Thoracic aorta (tissue), 2 donors: Measurements from ENCODE around the gene COL4A6. TPM values are rescaled to one million over a fixed set of nuclear protein-coding genes. Genes with fewer than 3 reads are reported as not detected.

ENCODE experiments used
- ATAC-seq: fragments of 150-250 bp; one replicate; pipeline ENCODE4 v1.8.0; 2017; ENCODE audit warnings: low read depth; ENCODE audit not compliant: insufficient number of reproducible peaks, low FRiP score
- DNase-seq: peaks from one replicate; pipeline ENCODE4 v3.0.0-alpha.2; 2020; ENCODE audit warnings: low spot score
- H3K27ac ChIP-seq, 2 donors: fragments of 200-600 bp; sonication (generic); 1 replicate in 1 of 2; 2 replicates in 1 of 2; pipeline ENCODE4 v1.5.1; 2016; ENCODE audit warnings: mild to moderate bottlenecking in 2 of 2, moderate library complexity in 2 of 2
- H3K27me3 ChIP-seq: fragments of 200-600 bp; sonication (generic); replicated peaks from 2 replicates; pipeline ENCODE4 v1.6.0; 2016; ENCODE audit warnings: mild to moderate bottlenecking; ENCODE audit not compliant: insufficient read depth
- H3K36me3 ChIP-seq: fragments of 200-600 bp; sonication (generic); one replicate; pipeline ENCODE4 v1.5.1; 2016
- H3K4me1 ChIP-seq, 2 donors: fragments of 200-600 bp; sonication (generic); 1 replicate in 1 of 2; 2 replicates in 1 of 2; pipeline versions ENCODE4 v1.5.1 to v1.6.0; 2016; ENCODE audit warnings: low read depth in 2 of 2, mild to moderate bottlenecking in 1 of 2; ENCODE audit not compliant: control insufficient read depth in 1 of 2
- H3K4me3 ChIP-seq: fragments of 200-600 bp; sonication (generic); 2 replicates; pipeline ENCODE4 v1.5.1; 2016; ENCODE audit warnings: mild to moderate bottlenecking
- H3K9me3 ChIP-seq: fragments of 200-600 bp; sonication (generic); 2 replicates; pipeline ENCODE4 v1.5.1; 2016
- CTCF ChIP-seq: fragments of 200-600 bp; sonication (generic); IDR thresholded peaks from one replicate; pipeline ENCODE4 v1.5.1; 2019; ENCODE audit warnings: antibody characterized with exemption
- total RNA-seq, 2 donors: library from RNA; depleted of rRNA; stranded (reverse); fragments of >200 nt; gene quantifications; one replicate each; pipeline versions ENCODE4 v1.1.0 to v1.2.3, GENCODE V29; 2016

The COL4A6 gene
- total RNA-seq, 2 donors from 2014 or later = 1.3 to 2.2 TPM

- no peak for TF ChIP-seq CTCF
- DNase-seq = no peak
Observed at GRCh38 chrX:108323751-108324150, 114.5 kb downstream of the COL4A6 start.

DNA sequence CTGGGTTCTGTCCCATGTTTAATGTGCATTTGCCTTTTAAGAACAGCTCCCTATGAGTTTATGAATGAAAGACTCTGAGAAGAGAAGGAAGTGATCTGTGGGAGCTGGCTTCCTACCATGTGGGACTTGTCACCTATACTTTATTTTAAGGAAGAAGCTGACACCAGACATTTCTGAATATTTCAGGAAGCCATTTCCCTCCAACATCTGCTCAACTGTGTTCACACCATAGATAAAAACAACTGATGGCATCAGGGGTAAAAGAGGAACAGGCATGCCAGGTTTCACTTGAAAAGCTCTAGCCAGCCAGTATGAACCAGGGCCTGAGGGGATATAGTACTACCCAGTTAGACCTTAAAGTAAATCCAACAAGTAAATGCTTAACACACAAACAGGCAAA lies 116.0 kb downstream of the COL4A6 start:
- no peak overlapping the region for H3K27ac ChIP-seq
- no peaks in the 10 kb centered on the region for H3K27me3 ChIP-seq
- DNase-seq (no peak), ATAC-seq (no peak)
- H3K9me3 ChIP-seq = no peaks in the 10 kb centered on the region
- H3K36me3 ChIP-seq = no peaks in the 10 kb centered on the region
- no peak overlapping the region for H3K4me3 ChIP-seq
- no peak for TF ChIP-seq CTCF
- H3K4me1 ChIP-seq = no peaks in the 10 kb centered on the region

More at GRCh38 chrX:108323751-108324150, 114.5 kb downstream of the COL4A6 start:
- Histone ChIP-seq H3K36me3 (no peaks in the 10 kb centered on the region), H3K27ac (no peak overlapping the region), H3K4me1 (no peaks in the 10 kb centered on the region), H3K9me3 (no peaks in the 10 kb centered on the region), H3K4me3 (no peak overlapping the region), H3K27me3 (no peaks in the 10 kb centered on the region)
- ATAC-seq = no peak

DNA sequence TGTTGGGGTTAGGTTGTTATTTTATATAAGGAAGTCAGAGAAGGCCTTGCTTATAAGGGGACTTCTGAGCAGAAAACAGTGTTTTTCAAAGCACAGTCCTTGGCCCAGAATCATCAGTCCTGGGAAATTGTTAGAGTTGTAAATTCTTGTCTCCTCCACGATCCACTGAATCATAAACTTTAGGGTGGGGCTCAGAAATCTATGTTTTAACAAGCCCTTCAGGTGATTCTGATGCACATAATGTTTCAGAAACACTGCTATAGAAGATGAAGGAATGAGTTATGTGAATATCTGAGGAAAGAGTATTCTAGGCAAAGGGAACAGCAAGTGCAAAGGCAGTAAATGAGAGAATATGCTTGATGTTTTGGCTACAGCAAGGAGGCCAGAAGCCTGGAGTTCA lies 121.8 kb downstream of the COL4A6 start:
- no peaks in the 10 kb centered on the region for H3K36me3 ChIP-seq
- no peak overlapping the region for H3K27ac ChIP-seq
- DNase-seq (no peak), ATAC-seq (no peak)
- TF ChIP-seq CTCF = no peak
- no peaks in the 10 kb centered on the region for H3K27me3 ChIP-seq
- H3K4me3 ChIP-seq = no peak overlapping the region
- H3K4me1 ChIP-seq = no peaks in the 10 kb centered on the region
- H3K9me3 ChIP-seq = no peaks in the 10 kb centered on the region

GRCh38 chrX:108313669-108314068 lies 124.6 kb downstream of the COL4A6 start:
- Histone ChIP-seq H3K27ac (no peak overlapping the region), H3K27me3 (no peaks in the 10 kb centered on the region), H3K4me3 (no peak overlapping the region), H3K9me3 (no peaks in the 10 kb centered on the region), H3K4me1 (no peaks in the 10 kb centered on the region), H3K36me3 (no peaks in the 10 kb centered on the region)
- ATAC-seq (no peak), DNase-seq (no peak)
- no peak for TF ChIP-seq CTCF

DNA sequence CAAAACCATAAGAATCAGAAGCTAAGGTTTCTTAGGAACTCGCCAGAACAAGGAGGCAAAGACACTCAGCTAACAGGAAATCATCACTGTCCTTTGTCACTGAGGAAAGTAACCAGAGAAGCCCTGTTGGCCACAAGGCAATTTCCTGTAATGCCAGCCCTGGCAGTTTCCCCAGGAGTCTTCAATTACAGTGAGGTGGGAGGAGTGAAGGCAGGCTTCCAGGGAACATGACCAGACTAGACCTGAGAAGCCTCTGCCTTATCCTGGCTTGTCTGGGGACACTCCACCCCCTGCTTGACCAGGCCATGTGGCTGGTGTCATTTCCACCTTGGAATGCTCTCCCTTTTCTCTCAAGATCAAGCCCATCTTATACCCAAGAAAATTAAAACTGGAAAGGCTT lies 125.3 kb downstream of the COL4A6 start:
- ATAC-seq = no peak
- Histone ChIP-seq H3K36me3 (no peaks in the 10 kb centered on the region), H3K27me3 (no peaks in the 10 kb centered on the region), H3K27ac (no peak overlapping the region), H3K4me3 (no peak overlapping the region), H3K9me3 (no peaks in the 10 kb centered on the region), H3K4me1 (no peaks in the 10 kb centered on the region)
- TF ChIP-seq CTCF = no peak
- no peak for DNase-seq
